Measurements from ENCODE around the gene HUNK. TPM values are rescaled to one million over a fixed set of nuclear protein-coding genes. Genes with fewer than 3 reads are reported as not detected.

Gene HUNK
- total and polyA plus RNA-seq, 7 experiments from 2014 or later = 0.16 to 0.54 (median 0.30) TPM; not detected in 4

- no peak overlapping the region for H3K27ac ChIP-seq (ENCODE audit: low read depth, low read length)
- intact Hi-C loops (cut with micrococcal nuclease) = no loop called here
- H3K27me3 Mint-ChIP-seq = peaks cover 30 to 72% (median 51%) of the 10 kb centered on the region in 5 donors
Observed at GRCh38 chr21:31909153-31910073, 36.6 kb downstream of the HUNK start.

GRCh38 chr21:31910074-31910470 lies 37.3 kb downstream of the HUNK start:
- Histone ChIP-seq H3K4me3 (ENCODE audit: low read length) (no peak overlapping the region), H3K36me3 (ENCODE audit: control insufficient read depth in 2 of 3, insufficient read depth in 3 of 3, low read length in 3 of 3) (no peaks in the 10 kb centered on the region), H3K9me3 (ENCODE audit: control insufficient read depth in 2 of 3, low read length in 3 of 3) (no peaks in the 10 kb centered on the region), H3K27ac (ENCODE audit: low read depth, low read length) (no peak overlapping the region), H3K4me1 (ENCODE audit: control insufficient read depth in 2 of 2, insufficient read depth in 2 of 2, low read length in 2 of 2) (no peaks in the 10 kb centered on the region), H3K27me3 (ENCODE audit: control insufficient read depth in 2 of 2, insufficient read depth in 2 of 2, low read length in 2 of 2) (no peaks in the 10 kb centered on the region)
- no peak overlapping the region for H3K4me3 Mint-ChIP-seq
- H3K27me3 Mint-ChIP-seq = peaks cover 30 to 67% (median 45%) of the 10 kb centered on the region in 5 donors
- intact Hi-C loops (cut with micrococcal nuclease) = no loop called here
- ATAC-seq = no peak
- CTCF ChIA-PET = no interaction called here
- no peak for DNase-seq
- no peaks in the 10 kb centered on the region for H3K36me3 Mint-ChIP-seq
- H3K9me3 Mint-ChIP-seq = peaks cover 0 to 4% (median 0%) of the 10 kb centered on the region in 11 donors
- no peak overlapping the region for H3K27ac Mint-ChIP-seq
- POLR2A ChIA-PET = no interaction called here
- H3K4me1 Mint-ChIP-seq = no peaks in the 10 kb centered on the region

More at GRCh38 chr21:31909153-31910073, 36.6 kb downstream of the HUNK start:
- Mint-ChIP-seq H3K4me3 (no peak overlapping the region), H3K4me1 (no peaks in the 10 kb centered on the region), H3K9me3 (peaks cover 0 to 4% (median 0%) of the 10 kb centered on the region in 11 donors), H3K27ac (no peak overlapping the region), H3K36me3 (no peaks in the 10 kb centered on the region)
- Histone ChIP-seq H3K4me3 (ENCODE audit: low read length) (no peak overlapping the region), H3K27me3 (ENCODE audit: control insufficient read depth in 2 of 2, insufficient read depth in 2 of 2, low read length in 2 of 2) (no peaks in the 10 kb centered on the region), H3K36me3 (ENCODE audit: control insufficient read depth in 2 of 3, insufficient read depth in 3 of 3, low read length in 3 of 3) (no peaks in the 10 kb centered on the region), H3K9me3 (ENCODE audit: control insufficient read depth in 2 of 3, low read length in 3 of 3) (no peaks in the 10 kb centered on the region), H3K4me1 (ENCODE audit: control insufficient read depth in 2 of 2, insufficient read depth in 2 of 2, low read length in 2 of 2) (no peaks in the 10 kb centered on the region)
- POLR2A ChIA-PET = no interaction called here
- ATAC-seq (no peak), DNase-seq (no peak)
- CTCF ChIA-PET = no interaction called here

- H3K4me1 ChIP-seq (ENCODE audit: control insufficient read depth in 2 of 2, insufficient read depth in 2 of 2, low read length in 2 of 2) = no peaks in the 10 kb centered on the region
- ATAC-seq (no peak), DNase-seq (no peak)
- Mint-ChIP-seq H3K27ac (no peak overlapping the region), H3K4me3 (no peak overlapping the region), H3K27me3 (peaks cover 25 to 54% (median 35%) of the 10 kb centered on the region in 5 donors), H3K9me3 (peaks cover 0 to 2% (median 0%) of the 10 kb centered on the region in 11 donors), H3K36me3 (no peaks in the 10 kb centered on the region), H3K4me1 (no peaks in the 10 kb centered on the region)
- no peak overlapping the region for H3K27ac ChIP-seq (ENCODE audit: low read depth, low read length)
- H3K9me3 ChIP-seq (ENCODE audit: control insufficient read depth in 2 of 3, low read length in 3 of 3) = no peaks in the 10 kb centered on the region
- ChIA-PET POLR2A (no interaction called here), CTCF (no interaction called here)
- H3K36me3 ChIP-seq (ENCODE audit: control insufficient read depth in 2 of 3, insufficient read depth in 3 of 3, low read length in 3 of 3) = no peaks in the 10 kb centered on the region
- H3K27me3 ChIP-seq (ENCODE audit: control insufficient read depth in 2 of 2, insufficient read depth in 2 of 2, low read length in 2 of 2) = no peaks in the 10 kb centered on the region
- H3K4me3 ChIP-seq (ENCODE audit: low read length) = no peak overlapping the region
- intact Hi-C loops (cut with micrococcal nuclease) = no loop called here
Observed at GRCh38 chr21:31911138-31911907, 38.5 kb downstream of the HUNK start.

- no peaks in the 10 kb centered on the region for H3K36me3 ChIP-seq (ENCODE audit: control insufficient read depth in 2 of 3, insufficient read depth in 3 of 3, low read length in 3 of 3)
- peaks cover 21 to 48% (median 27%) of the 10 kb centered on the region in 5 donors for H3K27me3 Mint-ChIP-seq
- H3K27ac ChIP-seq (ENCODE audit: low read depth, low read length) = no peak overlapping the region
- H3K27ac Mint-ChIP-seq = no peak overlapping the region
- no peaks in the 10 kb centered on the region for H3K36me3 Mint-ChIP-seq
- no peak overlapping the region for H3K4me3 Mint-ChIP-seq
- H3K4me1 Mint-ChIP-seq = no peaks in the 10 kb centered on the region
- H3K9me3 ChIP-seq (ENCODE audit: control insufficient read depth in 2 of 3, low read length in 3 of 3) = no peaks in the 10 kb centered on the region
- CTCF ChIA-PET = interaction anchor here (0.6 kb wide), 1 partner anchor 20 kb away, joined by 5 read pairs; no protein-coding TSS in a partner anchor
- H3K4me3 ChIP-seq (ENCODE audit: low read length) = no peak overlapping the region
- DNase-seq (no peak), ATAC-seq (no peak)
- intact Hi-C loops (cut with micrococcal nuclease) = no loop called here
- peaks cover 0 to 3% (median 0%) of the 10 kb centered on the region in 11 donors for H3K9me3 Mint-ChIP-seq
- POLR2A ChIA-PET = no interaction called here
- no peaks in the 10 kb centered on the region for H3K27me3 ChIP-seq (ENCODE audit: control insufficient read depth in 2 of 2, insufficient read depth in 2 of 2, low read length in 2 of 2)
- no peaks in the 10 kb centered on the region for H3K4me1 ChIP-seq (ENCODE audit: control insufficient read depth in 2 of 2, insufficient read depth in 2 of 2, low read length in 2 of 2)
Observed at GRCh38 chr21:31912501-31912900, 39.7 kb downstream of the HUNK start.

- no peaks in the 10 kb centered on the region for H3K4me1 ChIP-seq (ENCODE audit: control insufficient read depth in 2 of 2, insufficient read depth in 2 of 2, low read length in 2 of 2)
- DNase-seq (no peak), ATAC-seq (no peak)
- Mint-ChIP-seq H3K9me3 (peaks cover 0 to 5% (median 0%) of the 10 kb centered on the region in 11 donors), H3K4me3 (no peak overlapping the region), H3K27me3 (peaks cover 19 to 43% (median 24%) of the 10 kb centered on the region in 5 donors), H3K4me1 (no peaks in the 10 kb centered on the region), H3K36me3 (no peaks in the 10 kb centered on the region), H3K27ac (no peak overlapping the region)
- H3K4me3 ChIP-seq (ENCODE audit: low read length) = no peak overlapping the region
- H3K27me3 ChIP-seq (ENCODE audit: control insufficient read depth in 2 of 2, insufficient read depth in 2 of 2, low read length in 2 of 2) = no peaks in the 10 kb centered on the region
- no peaks in the 10 kb centered on the region for H3K9me3 ChIP-seq (ENCODE audit: control insufficient read depth in 2 of 3, low read length in 3 of 3)
- H3K36me3 ChIP-seq (ENCODE audit: control insufficient read depth in 2 of 3, insufficient read depth in 3 of 3, low read length in 3 of 3) = no peaks in the 10 kb centered on the region
- CTCF ChIA-PET = no interaction called here
- no peak overlapping the region for H3K27ac ChIP-seq (ENCODE audit: low read depth, low read length)
- POLR2A ChIA-PET = no interaction called here
- intact Hi-C loops (cut with micrococcal nuclease) = no loop called here
Observed at GRCh38 chr21:31913182-31913608, 40.4 kb downstream of the HUNK start.

- H3K36me3 Mint-ChIP-seq = no peaks in the 10 kb centered on the region
- Histone ChIP-seq H3K36me3 (ENCODE audit: control insufficient read depth in 2 of 3, insufficient read depth in 3 of 3, low read length in 3 of 3) (no peaks in the 10 kb centered on the region), H3K4me1 (ENCODE audit: control insufficient read depth in 2 of 2, insufficient read depth in 2 of 2, low read length in 2 of 2) (no peaks in the 10 kb centered on the region), H3K27ac (ENCODE audit: low read depth, low read length) (no peak overlapping the region), H3K4me3 (ENCODE audit: low read length) (no peak overlapping the region), H3K9me3 (ENCODE audit: control insufficient read depth in 2 of 3, low read length in 3 of 3) (no peaks in the 10 kb centered on the region), H3K27me3 (ENCODE audit: control insufficient read depth in 2 of 2, insufficient read depth in 2 of 2, low read length in 2 of 2) (no peaks in the 10 kb centered on the region)
- no peak overlapping the region for H3K4me3 Mint-ChIP-seq
- no peak overlapping the region for H3K27ac Mint-ChIP-seq
- intact Hi-C loops (cut with micrococcal nuclease) = no loop called here
- ATAC-seq (no peak), DNase-seq (no peak)
- H3K4me1 Mint-ChIP-seq = no peaks in the 10 kb centered on the region
- ChIA-PET POLR2A (no interaction called here), CTCF (no interaction called here)
- peaks cover 0 to 5% (median 0%) of the 10 kb centered on the region in 11 donors for H3K9me3 Mint-ChIP-seq
- H3K27me3 Mint-ChIP-seq = peaks cover 7 to 31% (median 13%) of the 10 kb centered on the region in 5 donors
Observed at GRCh38 chr21:31914472-31914871, 41.7 kb downstream of the HUNK start.
